Endometrial microvascular endothelial cells (primary cell): ENCODE results near the gene ESPNL. TPM values are rescaled to one million over a fixed set of nuclear protein-coding genes. Genes with fewer than 3 reads are reported as not detected.

Source experiments
- in situ Hi-C: cut with HindIII; loops from 2 replicates; pipeline ENCODE4 v1.10.0; 2017; ENCODE audit warnings: low sequenced_read_pairs, low pct_unique_long_range_greater_than_20kb; ENCODE audit errors: inconsistent ontology term
- total RNA-seq: library from RNA; depleted of rRNA; stranded (reverse); fragments of >200 nt; gene quantifications from one replicate; pipeline ENCODE4 v1.2.3, GENCODE V29; 2015; ENCODE audit errors: inconsistent ontology term

ESPNL gene
- total RNA-seq, 1 donor from 2014 or later = not detected

DNA sequence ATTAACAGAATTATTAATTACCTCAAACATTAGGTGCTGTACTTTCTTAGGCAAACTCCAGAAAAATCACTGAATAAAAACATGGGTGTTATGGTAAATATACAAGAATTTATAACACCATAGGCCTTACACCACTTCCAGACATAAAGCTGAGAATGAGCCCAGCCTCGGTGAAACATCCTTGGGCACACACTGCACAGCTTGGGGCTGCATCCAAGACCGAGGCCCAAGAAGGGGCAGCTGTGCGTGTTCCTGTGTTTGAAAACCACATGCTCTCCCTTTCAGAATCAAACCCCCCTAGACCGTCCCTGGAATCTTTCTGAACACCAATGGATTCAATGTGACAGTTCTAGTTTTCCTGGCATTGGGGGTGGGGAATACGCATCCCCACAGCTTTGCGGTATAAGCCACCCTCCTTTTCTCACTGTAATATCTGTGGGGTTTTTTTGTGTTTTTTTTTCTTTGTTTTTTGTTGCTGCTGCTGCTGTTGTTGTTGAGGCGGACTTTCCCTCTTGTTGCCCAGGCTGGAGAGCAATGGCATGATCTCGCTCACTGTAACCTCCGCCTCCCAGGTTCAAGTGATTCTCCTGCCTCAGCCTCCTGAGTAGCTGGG lies 71.5 kb downstream of the ESPNL start:
- in situ Hi-C loops = no loop called here

- in situ Hi-C loops = no loop called here
Observed at GRCh38 chr2:238172439-238172838, 72.3 kb downstream of the ESPNL start.

- in situ Hi-C loops = no loop called here
Observed at GRCh38 chr2:238173692-238174091, 73.6 kb downstream of the ESPNL start.

GRCh38 chr2:238174291-238174690 lies 74.2 kb downstream of the ESPNL start:
- in situ Hi-C loops = no loop called here

DNA sequence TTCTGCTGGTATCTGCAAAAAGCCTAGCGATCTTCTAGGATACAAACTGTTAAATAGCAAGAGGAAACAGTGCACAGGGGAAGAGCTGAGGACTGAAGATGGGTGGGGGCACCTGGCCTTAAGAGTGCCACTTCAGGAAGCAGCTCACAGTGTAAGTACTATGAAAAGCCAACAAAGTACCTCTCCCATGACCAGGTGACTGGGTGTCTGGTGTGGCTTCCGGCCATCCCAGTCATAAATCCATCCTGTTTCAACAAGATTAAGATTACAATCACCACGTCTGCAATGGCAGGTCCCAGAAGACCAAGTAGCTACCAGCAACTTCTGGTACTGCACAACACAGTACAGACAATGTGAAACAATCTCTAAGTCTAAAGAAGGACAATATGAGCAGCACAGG lies 74.6 kb downstream of the ESPNL start:
- in situ Hi-C loops = no loop called here

DNA sequence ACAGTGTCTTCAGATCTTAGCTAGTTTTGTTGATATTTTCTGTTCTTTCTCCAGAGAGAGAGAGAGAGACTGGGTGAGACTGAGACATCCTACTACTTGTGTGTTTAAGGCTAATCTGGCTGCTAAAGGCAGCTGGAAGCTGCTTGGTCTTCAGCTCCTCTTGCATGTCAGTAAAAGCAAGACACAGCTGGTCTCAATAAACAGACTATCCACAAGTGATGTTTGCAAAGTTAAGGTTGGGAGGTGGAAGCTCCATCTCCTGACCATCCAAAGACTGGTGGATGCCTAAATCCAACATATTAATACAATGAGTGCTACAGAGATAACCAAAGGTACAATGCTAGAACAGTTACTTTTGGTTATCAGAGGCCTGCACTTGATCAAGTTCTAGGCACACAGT lies 76.5 kb downstream of the ESPNL start:
- in situ Hi-C loops = no loop called here

DNA sequence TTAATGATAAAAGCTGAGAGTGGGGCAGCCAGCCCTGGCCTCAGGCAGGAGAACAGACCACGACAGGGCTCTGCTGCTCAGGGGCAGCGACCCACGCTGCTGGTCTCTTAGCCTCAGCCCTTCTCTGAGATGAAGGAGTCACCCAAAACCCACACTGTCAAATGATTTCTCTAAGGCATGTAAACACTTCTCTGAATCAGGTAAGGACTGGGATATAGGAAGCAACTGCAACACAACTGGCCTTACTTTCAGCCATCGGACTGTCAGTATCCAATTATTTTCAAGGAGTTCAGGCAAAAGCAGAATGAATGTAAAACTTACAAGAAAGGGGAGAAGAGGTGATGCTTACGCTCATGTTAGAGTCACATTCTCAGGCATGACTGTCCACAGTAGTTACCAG lies 80.4 kb downstream of the ESPNL start:
- in situ Hi-C loops = no loop called here

- in situ Hi-C loops = no loop called here
Observed at GRCh38 chr2:238182362-238182761, 82.2 kb downstream of the ESPNL start.

Other genes with a start within 250 kb of the ESPNL start
- gene RAMP1, start 240.7 kb upstream of the ESPNL start, total RNA-seq = not detected
- gene UBE2F, start 133.3 kb upstream of the ESPNL start, total RNA-seq = 70.3 TPM
- gene SCLY, start 39.3 kb upstream of the ESPNL start, total RNA-seq = 40.5 TPM
- not detected for gene KLHL30, start 38.3 kb downstream of the ESPNL start, total RNA-seq
- not detected for gene ERFE, start 58.6 kb downstream of the ESPNL start, total RNA-seq
- gene ILKAP, start 103.4 kb downstream of the ESPNL start, total RNA-seq = 24.2 TPM
- 1.1 TPM for gene HES6, start 139.7 kb downstream of the ESPNL start, total RNA-seq
- 1.4 TPM for gene PER2, start 188.3 kb downstream of the ESPNL start, total RNA-seq
- gene TRAF3IP1, start 220.2 kb downstream of the ESPNL start, total RNA-seq = 3.5 TPM